GM13976 (cell line): ENCODE data around the gene SOX14.
A peak's percentile ranks its signal among the peaks of the same experiment; 100 is the strongest.

Source experiments
- DNase-seq: peaks from one replicate; pipeline ENCODE4 v3.0.0; 2012; ENCODE audit warnings: low spot score
- CTCF ChIP-seq: IDR thresholded peaks from 2 replicates; pipeline ENCODE4 v1.5.1; 2012; ENCODE audit warnings: borderline replicate concordance, mild to moderate bottlenecking; ENCODE audit not compliant: insufficient read depth; ENCODE audit errors: extremely low read depth, missing control alignments, control extremely low read depth
- in situ Hi-C: fragments of 300-500 bp; cut with MboI; formaldehyde crosslinking; loops from one replicate; pipeline ENCODE4 v1.12.0; 2022; ENCODE audit warnings: low sequenced_read_pairs, mixed read lengths, inconsistent platforms; ENCODE audit not compliant: unreplicated experiment

SOX14 gene

GRCh38 chr3:137772214-137772955 lies 8.3 kb downstream of the SOX14 start:
- TF ChIP-seq CTCF, result no peak
- in situ Hi-C loops, result no loop called here
- DNase-seq, result no peak

GRCh38 chr3:137778941-137779340 lies 14.8 kb downstream of the SOX14 start:
- DNase-seq, result no peak
- no peak for TF ChIP-seq CTCF
- in situ Hi-C loops, result no loop called here

- no peak for TF ChIP-seq CTCF
- in situ Hi-C loops, result no loop called here
- no peak for DNase-seq
Measured at GRCh38 chr3:137787529-137787928, 23.4 kb downstream of the SOX14 start.

GRCh38 chr3:137789236-137789635 lies 25.1 kb downstream of the SOX14 start:
- in situ Hi-C loops, result no loop called here
- no peak for TF ChIP-seq CTCF
- no peak for DNase-seq

- in situ Hi-C loops, result no loop called here
- peak; percentile 45 for TF ChIP-seq CTCF
- peak; percentile 18 for DNase-seq
Measured at GRCh38 chr3:137792626-137793271, 28.6 kb downstream of the SOX14 start.

- no peak for DNase-seq
- no peak for TF ChIP-seq CTCF
- in situ Hi-C loops, result no loop called here
Measured at GRCh38 chr3:137796993-137797392, 32.9 kb downstream of the SOX14 start.
